ENCODE data around the gene CNTNAP2. TPM values are rescaled to one million over a fixed set of nuclear protein-coding genes. Genes with fewer than 3 reads are reported as not detected.

The CNTNAP2 gene
- total and polyA plus RNA-seq, 9 of the 15 experiments (the other 6 are each of a cell fraction or from before 2014, with no cell fraction given): 0.04 to 0.62 (median 0.09) TPM; not detected in 4

DNA sequence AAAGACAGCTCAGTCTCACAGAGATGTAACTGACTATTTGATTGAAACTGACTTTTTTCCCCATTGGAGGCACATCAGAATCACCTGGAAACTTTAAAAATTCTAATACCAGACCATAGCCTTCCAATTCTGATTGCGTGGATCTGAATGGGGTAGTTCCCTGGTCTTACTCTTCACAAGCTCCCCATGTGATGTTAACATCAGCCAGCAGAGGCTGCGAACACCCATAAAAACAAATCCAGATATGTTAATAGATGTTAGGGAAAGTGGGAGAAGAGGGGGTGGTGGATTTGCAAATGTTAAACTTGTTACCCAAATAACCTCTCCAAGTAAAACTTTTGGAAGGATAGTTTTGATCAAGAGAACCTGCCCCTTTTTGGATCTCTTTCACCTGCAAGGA, 1133.4 kb downstream of the CNTNAP2 start (continued):
- TF ChIP-seq PCBP2 (IDR thresholded peaks at IDR 0.05; ENCODE audit: low read depth, low read length, poor library complexity, severe bottlenecking): no peak
- no peak for TF ChIP-seq E2F3 (CRISPR knock-in tag; IDR thresholded peaks at IDR 0.05)
- no peak for TF ChIP-seq TBP (optimal IDR thresholded peaks at IDR 0.05; ENCODE audit: low read depth, low read length)
- TF ChIP-seq ZNF57 (CRISPR knock-in tag; IDR thresholded peaks at IDR 0.05): no peak
- TF ChIP-seq ZSCAN29 (IDR thresholded peaks at IDR 0.05): no peak

DNA sequence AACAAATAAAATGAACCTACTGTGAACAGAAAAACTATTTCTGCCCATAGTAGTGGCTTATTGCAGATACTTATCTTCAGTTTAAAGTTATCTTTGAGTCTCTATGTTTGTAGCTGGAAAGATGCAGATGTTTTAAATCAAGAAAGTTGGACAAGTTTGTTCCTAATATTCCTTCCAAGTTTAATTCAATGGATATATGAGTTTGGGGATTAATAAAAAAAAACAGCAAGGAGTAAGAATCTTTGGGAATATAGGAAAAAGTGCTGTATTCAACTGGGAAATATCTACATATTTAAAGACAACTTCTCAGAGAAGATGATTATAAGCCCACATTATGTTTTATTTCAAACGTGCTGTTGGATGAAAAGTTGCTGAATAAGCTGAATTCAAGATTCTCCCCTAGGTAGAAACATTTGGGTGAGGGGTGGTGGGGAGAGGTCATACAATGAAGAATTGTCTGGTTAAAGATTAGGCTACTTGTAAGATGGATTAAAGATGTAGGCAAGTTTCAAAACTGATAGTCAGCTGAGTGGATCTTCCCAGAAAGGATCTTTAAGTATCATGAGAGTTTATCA, 1135.2 kb downstream of the CNTNAP2 start:
- no peak overlapping the region for H3K4me2 ChIP-seq (ENCODE audit: insufficient read depth, low read length)
- no peaks in the 10 kb centered on the region for H3K27me3 ChIP-seq (ENCODE audit: control insufficient read depth in 2 of 2, insufficient read depth in 2 of 2, low read length in 2 of 2)
- H3K9ac ChIP-seq (ENCODE audit: insufficient read depth in 1 of 2, low read depth in 2 of 2, low read length in 2 of 2): no peak overlapping the region
- H3K4me1 ChIP-seq (replicated peaks in 1 of 2; ENCODE audit: control insufficient read depth in 2 of 2, insufficient read depth in 2 of 2, low read length in 2 of 2): no peaks in the 10 kb centered on the region
- BruUV-seq (replicated peaks): no TSS peak
- H4K20me1 ChIP-seq (replicated peaks; ENCODE audit: control insufficient read depth, insufficient read depth, low read length): no peaks in the 10 kb centered on the region
- ATAC-seq: no peak
- WGBS (ENCODE audit: insufficient coverage, low coverage, missing lambda C conversion rate): 0% methylated on average over 1 of the region's 1 CpG
- H3K36me3 ChIP-seq (ENCODE audit: control insufficient read depth, insufficient read depth, low read length): no peaks in the 10 kb centered on the region
- CTCF ChIA-PET (ENCODE audit: low intra/inter-chr PET ratio): no interaction called here
- intact Hi-C loops (cut with micrococcal nuclease): no loop called here
- no peaks in the 10 kb centered on the region for H3K9me1 ChIP-seq (ENCODE audit: control insufficient read depth, insufficient read depth, low read length)
- FAIRE-seq: no peak
- H2AFZ ChIP-seq (ENCODE audit: low read depth, low read length): no peak overlapping the region
- no peak overlapping the region for H3K27ac ChIP-seq (ENCODE audit: extremely low read depth, low read depth, low read length)
- DNase-seq (ENCODE audit: extremely low read depth in 1 of 4, low spot score in 3 of 4): no peak
- POLR2A ChIA-PET: no interaction called here
- H3K79me2 ChIP-seq (ENCODE audit: control insufficient read depth, insufficient read depth, low read length): no peaks in the 10 kb centered on the region
- in situ Hi-C loops (cut with MboI): no loop called here
- H3K9me3 ChIP-seq (replicated peaks; ENCODE audit: control insufficient read depth, insufficient read depth, low read depth, low read length): no peaks in the 10 kb centered on the region
- no peak overlapping the region for H3K4me3 ChIP-seq
- TF ChIP-seq SRF (CRISPR knock-in tag; IDR thresholded peaks at IDR 0.05): no peak
- TF ChIP-seq, protein P1, sequence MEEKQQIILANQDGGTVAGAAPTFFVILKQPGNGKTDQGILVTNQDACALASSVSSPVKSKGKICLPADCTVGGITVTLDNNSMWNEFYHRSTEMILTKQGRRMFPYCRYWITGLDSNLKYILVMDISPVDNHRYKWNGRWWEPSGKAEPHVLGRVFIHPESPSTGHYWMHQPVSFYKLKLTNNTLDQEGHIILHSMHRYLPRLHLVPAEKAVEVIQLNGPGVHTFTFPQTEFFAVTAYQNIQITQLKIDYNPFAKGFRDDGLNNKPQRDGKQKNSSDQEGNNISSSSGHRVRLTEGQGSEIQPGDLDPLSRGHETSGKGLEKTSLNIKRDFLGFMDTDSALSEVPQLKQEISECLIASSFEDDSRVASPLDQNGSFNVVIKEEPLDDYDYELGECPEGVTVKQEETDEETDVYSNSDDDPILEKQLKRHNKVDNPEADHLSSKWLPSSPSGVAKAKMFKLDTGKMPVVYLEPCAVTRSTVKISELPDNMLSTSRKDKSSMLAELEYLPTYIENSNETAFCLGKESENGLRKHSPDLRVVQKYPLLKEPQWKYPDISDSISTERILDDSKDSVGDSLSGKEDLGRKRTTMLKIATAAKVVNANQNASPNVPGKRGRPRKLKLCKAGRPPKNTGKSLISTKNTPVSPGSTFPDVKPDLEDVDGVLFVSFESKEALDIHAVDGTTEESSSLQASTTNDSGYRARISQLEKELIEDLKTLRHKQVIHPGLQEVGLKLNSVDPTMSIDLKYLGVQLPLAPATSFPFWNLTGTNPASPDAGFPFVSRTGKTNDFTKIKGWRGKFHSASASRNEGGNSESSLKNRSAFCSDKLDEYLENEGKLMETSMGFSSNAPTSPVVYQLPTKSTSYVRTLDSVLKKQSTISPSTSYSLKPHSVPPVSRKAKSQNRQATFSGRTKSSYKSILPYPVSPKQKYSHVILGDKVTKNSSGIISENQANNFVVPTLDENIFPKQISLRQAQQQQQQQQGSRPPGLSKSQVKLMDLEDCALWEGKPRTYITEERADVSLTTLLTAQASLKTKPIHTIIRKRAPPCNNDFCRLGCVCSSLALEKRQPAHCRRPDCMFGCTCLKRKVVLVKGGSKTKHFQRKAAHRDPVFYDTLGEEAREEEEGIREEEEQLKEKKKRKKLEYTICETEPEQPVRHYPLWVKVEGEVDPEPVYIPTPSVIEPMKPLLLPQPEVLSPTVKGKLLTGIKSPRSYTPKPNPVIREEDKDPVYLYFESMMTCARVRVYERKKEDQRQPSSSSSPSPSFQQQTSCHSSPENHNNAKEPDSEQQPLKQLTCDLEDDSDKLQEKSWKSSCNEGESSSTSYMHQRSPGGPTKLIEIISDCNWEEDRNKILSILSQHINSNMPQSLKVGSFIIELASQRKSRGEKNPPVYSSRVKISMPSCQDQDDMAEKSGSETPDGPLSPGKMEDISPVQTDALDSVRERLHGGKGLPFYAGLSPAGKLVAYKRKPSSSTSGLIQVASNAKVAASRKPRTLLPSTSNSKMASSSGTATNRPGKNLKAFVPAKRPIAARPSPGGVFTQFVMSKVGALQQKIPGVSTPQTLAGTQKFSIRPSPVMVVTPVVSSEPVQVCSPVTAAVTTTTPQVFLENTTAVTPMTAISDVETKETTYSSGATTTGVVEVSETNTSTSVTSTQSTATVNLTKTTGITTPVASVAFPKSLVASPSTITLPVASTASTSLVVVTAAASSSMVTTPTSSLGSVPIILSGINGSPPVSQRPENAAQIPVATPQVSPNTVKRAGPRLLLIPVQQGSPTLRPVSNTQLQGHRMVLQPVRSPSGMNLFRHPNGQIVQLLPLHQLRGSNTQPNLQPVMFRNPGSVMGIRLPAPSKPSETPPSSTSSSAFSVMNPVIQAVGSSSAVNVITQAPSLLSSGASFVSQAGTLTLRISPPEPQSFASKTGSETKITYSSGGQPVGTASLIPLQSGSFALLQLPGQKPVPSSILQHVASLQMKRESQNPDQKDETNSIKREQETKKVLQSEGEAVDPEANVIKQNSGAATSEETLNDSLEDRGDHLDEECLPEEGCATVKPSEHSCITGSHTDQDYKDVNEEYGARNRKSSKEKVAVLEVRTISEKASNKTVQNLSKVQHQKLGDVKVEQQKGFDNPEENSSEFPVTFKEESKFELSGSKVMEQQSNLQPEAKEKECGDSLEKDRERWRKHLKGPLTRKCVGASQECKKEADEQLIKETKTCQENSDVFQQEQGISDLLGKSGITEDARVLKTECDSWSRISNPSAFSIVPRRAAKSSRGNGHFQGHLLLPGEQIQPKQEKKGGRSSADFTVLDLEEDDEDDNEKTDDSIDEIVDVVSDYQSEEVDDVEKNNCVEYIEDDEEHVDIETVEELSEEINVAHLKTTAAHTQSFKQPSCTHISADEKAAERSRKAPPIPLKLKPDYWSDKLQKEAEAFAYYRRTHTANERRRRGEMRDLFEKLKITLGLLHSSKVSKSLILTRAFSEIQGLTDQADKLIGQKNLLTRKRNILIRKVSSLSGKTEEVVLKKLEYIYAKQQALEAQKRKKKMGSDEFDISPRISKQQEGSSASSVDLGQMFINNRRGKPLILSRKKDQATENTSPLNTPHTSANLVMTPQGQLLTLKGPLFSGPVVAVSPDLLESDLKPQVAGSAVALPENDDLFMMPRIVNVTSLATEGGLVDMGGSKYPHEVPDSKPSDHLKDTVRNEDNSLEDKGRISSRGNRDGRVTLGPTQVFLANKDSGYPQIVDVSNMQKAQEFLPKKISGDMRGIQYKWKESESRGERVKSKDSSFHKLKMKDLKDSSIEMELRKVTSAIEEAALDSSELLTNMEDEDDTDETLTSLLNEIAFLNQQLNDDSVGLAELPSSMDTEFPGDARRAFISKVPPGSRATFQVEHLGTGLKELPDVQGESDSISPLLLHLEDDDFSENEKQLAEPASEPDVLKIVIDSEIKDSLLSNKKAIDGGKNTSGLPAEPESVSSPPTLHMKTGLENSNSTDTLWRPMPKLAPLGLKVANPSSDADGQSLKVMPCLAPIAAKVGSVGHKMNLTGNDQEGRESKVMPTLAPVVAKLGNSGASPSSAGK (IDR thresholded peaks at IDR 0.05): no peak
- no peak for TF ChIP-seq NONO (IDR thresholded peaks at IDR 0.05; ENCODE audit: low read depth in 2 of 2, low read length in 1 of 2)
- no peak for TF ChIP-seq CEBPG (CRISPR knock-in tag; IDR thresholded peaks at IDR 0.05)
- TF ChIP-seq CEBPG (tag; conservative IDR thresholded peaks at IDR 0.05 in 1 of 2, IDR thresholded peaks at IDR 0.05 in 1 of 2): no peak
- no peak for TF ChIP-seq SOX6 (IDR thresholded peaks at IDR 0.05)
